Lower leg skin (tissue), 3 donors: ENCODE data around the gene USF1.
"Not testable (repeated sequence)": the region's sequence is repeated elsewhere in the genome, so short reads cannot be mapped to it uniquely, and the experiment has no call there.

Source experiments
- CTCF ChIP-seq, 3 donors: fragments of 450-650 bp; IDR thresholded peaks; one replicate each; pipeline ENCODE4 v1.5.1; 2016; ENCODE audit warnings: antibody characterized with exemption in 3 of 3, mild to moderate bottlenecking in 3 of 3, moderate library complexity in 2 of 3
- POLR2A ChIP-seq, 2 donors: fragments of 450-650 bp; IDR thresholded peaks; one replicate each; pipeline ENCODE4 v1.6.1; 2016 to 2017; ENCODE audit warnings: antibody characterized with exemption in 2 of 2, mild to moderate bottlenecking in 1 of 2, moderate library complexity in 1 of 2

GRCh38 chr1:161029466-161029865 is 16.3 kb downstream of the USF1 start:
- TF ChIP-seq POLR2A, CTCF (IDR thresholded peaks at IDR 0.05): not testable (repeated sequence)
